ENCODE results near the gene PLA2G1B.

PLA2G1B gene

DNA sequence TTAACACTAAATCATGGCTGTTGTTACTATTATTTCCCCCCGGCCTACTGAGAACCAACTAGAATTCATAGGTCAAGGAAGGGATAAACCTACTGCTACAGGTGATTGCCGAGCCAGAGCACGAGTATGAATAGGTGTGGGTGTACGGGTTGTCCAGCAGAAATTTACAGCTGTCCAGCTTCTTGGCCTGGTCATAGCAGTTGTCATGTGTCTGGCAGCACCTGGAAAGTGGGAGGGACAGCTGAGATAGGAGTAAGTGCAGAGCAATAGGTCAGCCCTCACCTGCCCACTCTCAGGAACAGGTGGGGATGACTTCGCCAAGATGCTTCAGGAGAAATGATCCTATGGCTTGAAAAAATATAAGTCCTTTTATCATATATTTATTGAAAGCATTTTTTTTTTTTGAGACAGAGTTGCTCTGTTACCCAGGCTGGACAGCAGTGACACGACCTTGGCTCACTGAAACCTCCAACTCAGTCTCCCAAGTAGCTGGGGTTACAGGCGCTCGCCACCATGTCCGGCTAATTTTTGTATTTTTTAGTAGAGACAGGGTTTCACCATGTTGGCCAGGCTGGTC, 2.6 kb downstream of the PLA2G1B start:
- no peak for DNase-seq (ENCODE audit: low read depth)

DNA sequence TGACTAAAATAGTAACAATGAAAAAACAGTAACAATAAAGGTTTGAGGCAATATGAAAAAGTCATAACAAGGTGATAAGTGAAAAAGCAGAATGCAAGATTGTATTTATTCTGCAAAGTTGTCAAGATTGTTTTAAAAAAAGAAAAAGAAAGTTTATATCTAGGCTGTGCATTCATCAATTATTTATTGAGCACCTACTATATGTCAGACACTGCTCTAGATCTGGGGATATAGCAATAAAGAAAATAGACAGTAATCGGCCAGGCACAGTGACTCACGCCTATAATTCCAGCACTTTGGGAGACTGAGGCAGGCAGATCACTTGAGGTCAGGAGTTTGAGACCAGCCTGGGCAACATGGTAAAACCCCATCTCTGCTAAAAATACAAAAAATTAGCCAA, 3.8 kb downstream of the PLA2G1B start:
- no peak for DNase-seq (ENCODE audit: low read depth)

DNA sequence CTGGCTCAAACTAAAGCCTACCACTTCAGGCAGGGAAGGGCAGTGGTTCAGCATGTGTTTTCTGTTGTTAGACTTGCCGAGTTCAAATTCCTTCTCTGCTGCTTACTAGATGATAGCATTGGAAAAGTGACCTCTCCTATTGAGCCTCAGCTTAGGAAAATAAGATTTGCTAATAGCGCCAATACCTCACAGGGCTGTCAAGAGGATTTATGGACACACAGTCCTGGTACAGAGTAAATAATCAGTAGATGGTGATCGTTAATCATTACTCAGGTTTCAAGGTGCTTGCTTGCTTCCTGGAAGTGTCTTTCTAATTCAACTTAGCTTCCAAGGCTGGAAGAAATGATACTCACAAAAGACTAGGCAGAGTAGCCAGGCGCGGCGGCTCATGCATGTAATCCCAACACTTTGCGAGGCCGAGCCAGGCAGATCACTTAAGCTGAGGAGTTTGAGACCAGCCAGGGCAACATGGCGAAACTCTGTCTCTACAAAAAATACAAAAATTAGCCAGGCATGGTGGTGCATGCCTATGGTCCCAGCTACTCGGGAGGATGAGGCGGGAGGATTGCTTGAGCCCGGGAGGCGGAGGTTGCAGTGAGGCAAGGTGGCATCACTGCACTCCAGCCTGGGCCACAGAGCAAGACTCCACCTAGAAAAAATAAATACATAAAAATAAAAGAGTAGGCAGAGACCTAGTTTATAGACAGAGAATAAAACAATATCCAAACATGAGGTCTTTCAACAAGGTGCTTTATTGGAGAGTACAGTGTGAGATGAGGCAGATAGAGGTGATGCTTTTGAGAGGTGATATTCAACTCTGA, 6.0 kb downstream of the PLA2G1B start:
- DNase-seq (ENCODE audit: low read depth) = no peak

DNA sequence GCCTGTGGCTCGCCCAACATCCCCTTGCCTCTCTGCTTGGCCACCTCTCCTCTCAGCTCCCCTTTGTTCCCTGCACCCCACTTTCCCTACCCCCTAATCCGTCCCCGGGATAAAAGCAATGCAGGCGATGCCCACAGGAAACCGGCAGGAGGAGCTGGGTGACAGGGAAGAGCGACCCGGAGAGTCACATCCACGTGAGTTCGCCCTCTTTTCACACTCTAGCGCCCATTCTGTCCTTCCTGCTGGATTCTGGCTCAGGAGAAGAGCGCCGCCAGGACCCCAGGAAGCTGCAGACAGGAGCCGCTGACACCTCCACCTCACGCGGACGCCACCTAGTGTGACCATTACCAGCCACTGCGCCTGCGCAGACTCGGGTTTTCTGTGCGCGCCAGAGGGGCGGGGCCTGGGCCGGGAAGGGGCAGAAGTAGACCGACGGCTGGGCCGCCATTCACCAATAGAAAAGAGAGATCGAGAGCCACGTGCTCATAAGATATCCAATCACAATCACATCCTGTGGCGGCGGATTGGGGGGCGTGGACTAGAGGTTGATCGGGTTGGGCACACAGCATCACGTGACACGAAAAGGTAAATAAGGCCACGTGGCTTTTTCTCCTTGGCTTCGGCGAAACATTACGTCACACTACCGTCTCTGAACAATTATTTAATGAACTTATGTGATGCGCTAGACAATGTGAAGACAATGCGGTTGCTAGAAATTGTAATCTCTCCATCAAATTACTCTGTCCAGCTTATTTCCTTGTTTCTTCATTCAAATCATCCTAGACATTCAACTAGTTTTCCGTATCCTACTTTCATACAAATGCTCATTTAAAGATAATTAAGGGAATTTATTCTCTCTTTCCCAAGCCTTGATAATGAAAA, 10.1 kb downstream of the PLA2G1B start:
- peak; percentile 100 for DNase-seq (ENCODE audit: low read depth)

GRCh38 chr12:120316798-120317223, 10.8 kb downstream of the PLA2G1B start:
- no peak for DNase-seq (ENCODE audit: low read depth)

- no peak for DNase-seq (ENCODE audit: low read depth)
Measured at GRCh38 chr12:120314220-120314619, 13.4 kb downstream of the PLA2G1B start.

DNA sequence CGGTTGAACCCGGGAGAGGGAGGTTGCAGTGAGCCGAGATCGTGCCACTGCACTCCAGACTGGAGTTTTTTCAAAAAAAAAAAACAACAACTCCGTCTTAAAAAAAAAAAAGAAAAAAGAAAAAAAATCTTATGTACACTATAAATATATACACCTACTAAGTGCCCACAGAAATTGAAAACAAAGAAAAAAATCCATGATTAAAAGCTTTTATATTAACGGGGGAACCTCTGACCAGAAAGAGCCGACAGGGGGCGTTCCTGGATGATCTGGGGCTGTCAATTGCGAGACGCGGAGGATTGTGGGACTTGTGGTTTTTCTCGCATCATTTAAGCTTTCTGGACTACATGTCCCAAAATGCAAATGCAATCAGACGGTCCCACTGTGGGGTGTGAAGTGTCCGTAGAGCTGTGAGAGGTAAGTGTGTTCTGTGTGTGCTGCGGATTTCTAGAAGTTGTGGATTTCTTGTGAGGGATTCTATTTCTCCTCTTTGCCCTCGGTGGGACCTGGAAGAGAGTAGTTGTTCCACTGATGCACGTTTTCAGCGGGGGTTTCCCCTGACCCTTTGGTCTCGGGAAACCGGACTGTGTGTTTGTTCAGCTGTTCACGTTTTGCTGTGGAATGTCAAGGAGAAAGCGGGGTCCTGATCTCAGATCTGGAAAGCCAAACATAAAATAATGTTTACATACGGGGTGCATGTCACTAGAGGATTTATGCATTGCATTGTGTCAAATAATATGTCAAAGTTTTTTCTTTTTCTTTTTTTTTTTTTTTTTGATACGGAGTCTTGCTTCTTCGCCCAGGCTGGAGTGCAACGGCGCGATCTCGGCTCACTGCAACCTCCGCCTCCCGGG, 25.4 kb downstream of the PLA2G1B start, which contains the start of gene SIRT4:
TSS of gene SIRT4 (plus strand) at position 360 of the 854 bp plus-strand sequence. CDS start 1,241 bp downstream, outside the sequence.
- peak; percentile 74 for DNase-seq (ENCODE audit: low read depth)

GRCh38 chr12:120292661-120293531, 34.7 kb downstream of the PLA2G1B start, which contains the start of gene RNU4-1:
Gene RNU4-1 (minus strand): TSS chr12:120293237.
- peak; percentile 47 for DNase-seq (ENCODE audit: low read depth)

DNA sequence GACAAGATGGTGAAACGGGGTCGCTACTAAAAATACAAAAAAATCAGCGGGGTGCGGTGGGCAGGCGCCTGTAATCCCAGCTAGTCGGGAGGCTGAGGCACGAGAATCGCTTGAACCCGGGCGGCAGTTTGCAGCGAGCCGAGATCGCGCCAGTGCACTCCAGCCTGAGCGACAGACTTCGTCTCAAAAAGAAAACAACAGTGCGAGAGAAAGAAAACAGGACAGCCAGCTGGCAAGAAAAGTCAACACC, 35.2 kb downstream of the PLA2G1B start:
- DNase-seq (ENCODE audit: low read depth) = no peak

- no peak for DNase-seq (ENCODE audit: low read depth)
Measured at GRCh38 chr12:120290609-120291305, 36.8 kb downstream of the PLA2G1B start.

DNA sequence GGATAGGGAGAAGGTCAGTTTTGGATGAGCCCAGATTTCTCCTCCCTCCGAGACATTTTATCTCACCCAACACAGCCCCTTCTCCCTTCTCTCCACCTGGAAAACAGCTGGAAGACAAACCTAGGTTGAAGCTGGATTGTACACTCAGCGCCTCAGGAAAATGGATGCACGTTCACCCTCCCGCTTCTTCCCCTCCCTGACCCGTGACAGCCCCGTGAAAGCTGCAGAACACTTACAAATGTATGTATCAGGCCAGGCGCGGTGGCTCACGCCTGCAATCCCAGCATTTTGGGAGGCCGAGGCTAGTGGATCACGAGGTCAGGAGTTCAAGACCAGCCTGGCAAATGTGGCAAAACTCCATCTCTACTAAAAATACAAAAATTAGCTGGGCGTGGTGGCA, 40.1 kb downstream of the PLA2G1B start:
- DNase-seq (ENCODE audit: low read depth) = no peak

- no peak for DNase-seq (ENCODE audit: low read depth)
Measured at GRCh38 chr12:120286768-120287490, 40.6 kb downstream of the PLA2G1B start.

- DNase-seq (ENCODE audit: low read depth) = no peak
Measured at GRCh38 chr12:120284381-120284780, 43.2 kb downstream of the PLA2G1B start.

- DNase-seq (ENCODE audit: low read depth) = no peak
Measured at GRCh38 chr12:120283318-120283717, 44.3 kb downstream of the PLA2G1B start.

DNA sequence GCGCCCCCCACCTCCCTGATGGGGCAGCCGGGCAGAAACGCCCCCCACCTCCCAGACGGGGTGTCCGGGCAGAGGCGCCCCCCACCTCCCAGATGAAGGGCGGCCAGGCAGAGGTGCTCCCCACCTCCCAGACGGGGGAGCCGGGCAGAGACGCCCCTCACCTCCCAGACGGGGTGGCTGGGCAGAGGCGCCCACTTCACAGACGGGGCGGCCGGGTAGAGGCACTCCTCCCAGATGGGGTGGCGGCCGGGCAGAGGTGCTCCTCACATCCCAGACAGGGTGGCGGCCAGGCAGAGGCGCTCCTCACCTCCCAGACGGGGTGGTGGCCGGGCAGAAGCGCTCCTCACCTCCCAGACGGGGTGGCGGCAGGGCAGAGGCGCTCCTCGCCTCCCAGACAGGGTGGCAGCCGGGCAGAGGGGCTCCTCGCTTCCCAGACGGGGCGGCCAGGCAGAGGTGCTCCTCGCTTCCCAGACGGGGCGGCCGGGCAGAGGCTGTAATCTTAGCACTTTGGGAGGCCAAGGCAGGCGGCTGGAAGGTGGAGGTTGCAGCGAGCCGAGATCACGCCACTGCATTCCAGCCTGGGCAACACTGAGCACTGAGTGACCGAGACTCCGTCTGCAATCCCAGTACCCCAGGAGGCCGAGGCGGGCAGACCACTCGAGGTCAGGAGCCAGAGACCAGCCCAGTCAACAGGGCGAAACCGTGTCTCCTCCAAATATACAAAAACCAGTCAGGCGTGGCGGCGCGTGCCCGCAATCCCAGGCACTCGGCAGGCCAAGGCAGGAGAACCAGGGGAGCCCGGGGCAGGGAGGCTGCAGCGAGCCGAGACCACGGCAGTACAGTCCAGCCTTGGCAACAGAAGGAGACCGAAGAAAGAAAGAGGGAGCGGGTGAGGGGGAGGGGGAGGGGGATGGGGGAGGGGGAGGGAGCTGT, 49.2 kb downstream of the PLA2G1B start:
- DNase-seq (ENCODE audit: low read depth) = no peak

DNA sequence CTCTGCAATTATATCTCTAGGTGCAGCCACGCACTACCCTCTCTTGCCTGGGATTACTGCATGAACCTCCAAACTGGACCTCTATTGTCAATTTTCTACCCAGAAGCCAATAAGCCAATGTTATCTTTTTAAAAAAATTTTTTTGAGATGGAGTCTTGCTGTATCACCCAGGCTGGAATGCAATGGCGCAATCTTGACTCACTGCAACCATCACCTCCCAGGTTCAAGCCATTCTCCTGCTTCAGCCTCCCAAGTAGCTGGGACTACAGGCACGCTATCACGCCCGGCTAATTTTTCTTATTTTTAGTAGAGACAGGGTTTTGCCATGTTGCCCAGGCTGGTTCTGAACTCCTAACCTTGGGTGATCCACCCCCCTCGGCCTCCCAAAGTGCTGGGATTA, 50.8 kb downstream of the PLA2G1B start:
- DNase-seq (ENCODE audit: low read depth) = no peak
